Vagina (tissue), 2 donors: ENCODE data around the gene ZNF580.

Experiments used
- CTCF ChIP-seq, 3 experiments: fragments of 450-650 bp in 2 of 3; fragments of 200-600 bp in 1 of 3; sonication (generic) in 1 of 3; IDR thresholded peaks; one replicate each; pipeline ENCODE4 v1.5.1; 2017 to 2019; ENCODE audit warnings: antibody characterized with exemption in 3 of 3, mild to moderate bottlenecking in 2 of 3, moderate library complexity in 2 of 3
- POLR2AphosphoS5 ChIP-seq, 2 donors: sonication (generic); formaldehyde crosslinking; IDR thresholded peaks; one replicate each; pipeline ENCODE4 v1.9.0; 2017; ENCODE audit warnings: antibody characterized with exemption in 2 of 2, mild to moderate bottlenecking in 2 of 2, low read depth in 1 of 2; ENCODE audit not compliant: insufficient read depth in 1 of 2

- TF ChIP-seq POLR2AphosphoS5 (IDR thresholded peaks at IDR 0.05; ENCODE audit: insufficient read depth in 1 of 2, low read depth in 1 of 2) (no peak), CTCF (IDR thresholded peaks at IDR 0.05) (no peak)
Measured at GRCh38 chr19:55660991-55661390, 20.2 kb downstream of the ZNF580 start.
